Measurements from ENCODE around the gene THBD. TPM values are rescaled to one million over a fixed set of nuclear protein-coding genes. Genes with fewer than 3 reads are reported as not detected.

Gene THBD
- total RNA-seq, 1 experiment from 2014 or later = 3.1 TPM

DNA sequence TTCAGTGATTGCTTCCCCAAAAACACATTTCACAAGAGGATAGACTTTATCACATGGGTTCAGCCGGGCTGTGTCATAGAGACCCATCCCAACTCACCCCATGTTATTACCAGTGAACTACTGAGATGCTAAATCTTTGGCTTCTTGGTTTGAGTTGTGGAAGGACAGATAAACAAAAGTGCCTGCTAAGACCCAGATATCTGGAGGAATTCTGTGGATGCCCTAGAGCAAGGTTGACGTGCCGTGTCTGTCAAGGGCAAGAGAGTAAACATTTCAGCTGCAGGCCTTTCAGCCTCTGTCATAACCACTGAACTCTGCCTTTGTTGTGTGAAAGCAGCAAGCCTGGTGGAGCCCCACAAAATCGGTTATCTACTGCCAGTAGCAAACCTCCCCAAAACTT is 11.2 kb upstream of the THBD start:
- Histone ChIP-seq H3K4me3 (ENCODE audit: low read length) (no peak overlapping the region), H3K9ac (ENCODE audit: low read length) (no peak overlapping the region), H3K4me1 (ENCODE audit: insufficient read depth, low read length) (0 out of 2 replicates have a peak, but pooled peaks cover 4% of the 10 kb centered on the region), H3K4me2 (ENCODE audit: low read length) (no peak overlapping the region), H3K9me2 (replicated peaks; ENCODE audit: low read length) (no peaks in the 10 kb centered on the region), H3F3A (ENCODE audit: low read length, unreplicated experiment) (no peaks in the 10 kb centered on the region), H2AFZ (ENCODE audit: low read length) (no peak overlapping the region), H3K27ac (ENCODE audit: low read length) (no peak overlapping the region), H3K79me2 (ENCODE audit: low read length) (no peaks in the 10 kb centered on the region), H3K36me3 (ENCODE audit: low read depth, low read length) (no peaks in the 10 kb centered on the region), H3K27me3 (ENCODE audit: low read length) (peaks cover 13% of the 10 kb centered on the region), H4K20me1 (ENCODE audit: low read length) (no peaks in the 10 kb centered on the region), H3K9me3 (ENCODE audit: low read length) (no peaks in the 10 kb centered on the region)
- CTCF ChIA-PET = no interaction called here
- TF ChIP-seq EZH2phosphoT487 (IDR thresholded peaks at IDR 0.05; ENCODE audit: borderline replicate concordance, low read length) = no peak
- TF ChIP-seq CTCF (conservative IDR thresholded peaks at IDR 0.05; ENCODE audit: low read depth, low read length) = no peak
- TF ChIP-seq EZH2 (IDR thresholded peaks at IDR 0.05; ENCODE audit: low read length, unreplicated experiment) = no peak
- intact Hi-C loops (cut with micrococcal nuclease) = no loop called here
- no peak for ATAC-seq
- no TSS peak for BruUV-seq (replicated peaks)
- DNase-seq = no peak
- POLR2A ChIA-PET (ENCODE audit: unreplicated experiment) = no interaction called here

DNA sequence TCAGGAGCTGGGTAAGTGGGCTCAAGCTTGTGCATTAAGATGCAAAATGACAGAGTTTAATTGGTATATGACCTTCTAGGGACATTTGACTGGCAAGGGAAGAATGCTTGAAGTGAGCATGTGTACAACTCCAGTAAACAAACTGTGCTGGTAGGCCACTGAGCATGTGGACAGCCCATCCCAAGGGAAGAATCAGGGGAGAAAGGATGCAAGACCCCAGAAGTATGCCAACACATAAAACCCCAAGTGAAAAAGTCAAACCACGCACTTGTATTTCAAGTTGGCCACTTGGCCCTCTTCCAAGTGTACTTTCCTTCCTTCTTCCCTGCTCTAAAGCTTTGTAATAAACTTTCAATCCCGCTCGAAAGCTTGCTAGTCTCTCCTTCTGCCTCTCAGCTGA is 10.4 kb upstream of the THBD start:
- Histone ChIP-seq H3K4me1 (ENCODE audit: insufficient read depth, low read length) (0 out of 2 replicates have a peak, but pooled peaks cover 4% of the 10 kb centered on the region), H3K79me2 (ENCODE audit: low read length) (no peaks in the 10 kb centered on the region), H3K27me3 (ENCODE audit: low read length) (peaks cover 6% of the 10 kb centered on the region; the same call in 1 of the 2 replicates), H3K36me3 (ENCODE audit: low read depth, low read length) (no peaks in the 10 kb centered on the region), H3K27ac (ENCODE audit: low read length) (no peak overlapping the region), H2AFZ (ENCODE audit: low read length) (no peak overlapping the region), H3K9me3 (ENCODE audit: low read length) (no peaks in the 10 kb centered on the region), H3K4me2 (ENCODE audit: low read length) (no peak overlapping the region), H3F3A (ENCODE audit: low read length, unreplicated experiment) (no peaks in the 10 kb centered on the region), H3K4me3 (ENCODE audit: low read length) (no peak overlapping the region), H3K9ac (ENCODE audit: low read length) (no peak overlapping the region), H4K20me1 (ENCODE audit: low read length) (no peaks in the 10 kb centered on the region), H3K9me2 (replicated peaks; ENCODE audit: low read length) (no peaks in the 10 kb centered on the region)
- intact Hi-C loops (cut with micrococcal nuclease) = no loop called here
- no peak for ATAC-seq
- DNase-seq = no peak
- POLR2A ChIA-PET (ENCODE audit: unreplicated experiment) = no interaction called here
- no TSS peak for BruUV-seq (replicated peaks)
- CTCF ChIA-PET = no interaction called here
- TF ChIP-seq CTCF (conservative IDR thresholded peaks at IDR 0.05; ENCODE audit: low read depth, low read length) (no peak), EZH2phosphoT487 (IDR thresholded peaks at IDR 0.05; ENCODE audit: borderline replicate concordance, low read length) (no peak), EZH2 (IDR thresholded peaks at IDR 0.05; ENCODE audit: low read length, unreplicated experiment) (no peak)

- ATAC-seq (no peak), DNase-seq (no peak)
- no peak for TF ChIP-seq EZH2 (IDR thresholded peaks at IDR 0.05; ENCODE audit: low read length, unreplicated experiment)
- TF ChIP-seq EZH2phosphoT487 (IDR thresholded peaks at IDR 0.05; ENCODE audit: borderline replicate concordance, low read length) = no peak
- TF ChIP-seq CTCF (conservative IDR thresholded peaks at IDR 0.05; ENCODE audit: low read depth, low read length) = no peak
- Histone ChIP-seq H3K4me3 (ENCODE audit: low read length) (no peak overlapping the region), H3F3A (ENCODE audit: low read length, unreplicated experiment) (no peaks in the 10 kb centered on the region), H3K9me2 (replicated peaks; ENCODE audit: low read length) (no peaks in the 10 kb centered on the region), H3K27ac (ENCODE audit: low read length) (no peak overlapping the region), H3K9me3 (ENCODE audit: low read length) (no peaks in the 10 kb centered on the region), H3K36me3 (ENCODE audit: low read depth, low read length) (no peaks in the 10 kb centered on the region), H3K79me2 (ENCODE audit: low read length) (no peaks in the 10 kb centered on the region), H2AFZ (ENCODE audit: low read length) (no peak overlapping the region), H3K4me2 (ENCODE audit: low read length) (no peak overlapping the region), H3K4me1 (ENCODE audit: insufficient read depth, low read length) (0 out of 2 replicates have a peak, but pooled peaks cover 4% of the 10 kb centered on the region), H3K27me3 (ENCODE audit: low read length) (no peaks in the 10 kb centered on the region), H3K9ac (ENCODE audit: low read length) (no peak overlapping the region), H4K20me1 (ENCODE audit: low read length) (no peaks in the 10 kb centered on the region)
- POLR2A ChIA-PET (ENCODE audit: unreplicated experiment) = no interaction called here
- intact Hi-C loops (cut with micrococcal nuclease) = no loop called here
- CTCF ChIA-PET = no interaction called here
- BruUV-seq (replicated peaks) = no TSS peak
Measured at GRCh38 chr20:23059001-23059400, 9.5 kb upstream of the THBD start.
